ENCODE results near the gene SLC7A14. TPM values are rescaled to one million over a fixed set of nuclear protein-coding genes. Genes with fewer than 3 reads are reported as not detected.

The SLC7A14 gene
- total RNA-seq, 1 experiment from 2014 or later = not detected

- no peak for TF ChIP-seq FOSL1 (IDR thresholded peaks at IDR 0.05; ENCODE audit: low read depth)
- no peak for TF ChIP-seq CEBPB (IDR thresholded peaks at IDR 0.05; ENCODE audit: low read depth)
- TF ChIP-seq POLR2A (IDR thresholded peaks at IDR 0.05; ENCODE audit: borderline replicate concordance, extremely low read depth, insufficient read depth, insufficient read length) = no peak
- TF ChIP-seq ATF3 (IDR thresholded peaks at IDR 0.05) = no peak
- TF ChIP-seq SIN3A (IDR thresholded peaks at IDR 0.05; ENCODE audit: low read depth) = no peak
- no peak for TF ChIP-seq CBX3 (IDR thresholded peaks at IDR 0.05; ENCODE audit: low read depth)
- no peak for TF ChIP-seq CTCF (IDR thresholded peaks at IDR 0.05 in 2 of 3, conservative IDR thresholded peaks at IDR 0.05 in 1 of 3; ENCODE audit: borderline replicate concordance in 1 of 3, insufficient read depth in 1 of 3, low read depth in 2 of 3, low read length in 2 of 3)
- TF ChIP-seq YY1 (IDR thresholded peaks at IDR 0.05; ENCODE audit: extremely low read depth, insufficient replicate concordance, low read depth, low read length) = no peak
- TF ChIP-seq EZH2 (IDR thresholded peaks at IDR 0.05) = no peak
- no peak for TF ChIP-seq EGR1 (IDR thresholded peaks at IDR 0.05; ENCODE audit: low read depth)
- no peak for ATAC-seq
- H3K27me3 ChIP-seq (ENCODE audit: insufficient read depth, low read length) = no peaks in the 10 kb centered on the region
- H3K9me3 ChIP-seq (ENCODE audit: control insufficient read depth in 1 of 2, insufficient read depth in 1 of 2, low read depth in 1 of 2, low read length in 2 of 2) = no peaks in the 10 kb centered on the region
- ChIA-PET POLR2A (no interaction called here), RAD21 (ENCODE audit: low non-redundant PET in 1 of 2, low total read pairs in 2 of 2, uncharacterized antibody in 2 of 2, unreplicated experiment in 2 of 2) (no interaction called here), CTCF (no interaction called here)
- H3K36me3 ChIP-seq (ENCODE audit: control insufficient read depth in 1 of 2, insufficient read depth in 2 of 2, low read length in 2 of 2) = no peaks in the 10 kb centered on the region
- H3K27ac ChIP-seq (ENCODE audit: low read depth, low read length) = no peak overlapping the region
- no peaks in the 10 kb centered on the region for H4K20me1 ChIP-seq (ENCODE audit: insufficient read depth)
- H3K4me1 ChIP-seq (ENCODE audit: control insufficient read depth in 1 of 2, insufficient read depth in 2 of 2, low read length in 2 of 2) = no peaks in the 10 kb centered on the region
- BruUV-seq (replicated peaks) = no TSS peak
- no peak overlapping the region for H3K4me3 ChIP-seq (replicated peaks in 1 of 2; ENCODE audit: low read depth in 1 of 2, low read length in 2 of 2)
- no peaks in the 10 kb centered on the region for H3K79me2 ChIP-seq (ENCODE audit: insufficient read depth, low read length)
- intact Hi-C loops (cut with micrococcal nuclease) = no loop called here
- H3K4me2 ChIP-seq (ENCODE audit: low read length) = no peak overlapping the region
- no peaks in the 10 kb centered on the region for H3K9me2 ChIP-seq (ENCODE audit: insufficient read depth)
- H2AFZ ChIP-seq (ENCODE audit: low read depth, low read length, poor library complexity, severe bottlenecking) = no peak overlapping the region
- no peak overlapping the region for H3K9ac ChIP-seq (ENCODE audit: low read length)
- DNase-seq (ENCODE audit: low read depth, low spot score) = no peak
Measured at GRCh38 chr3:170471149-170471548, 114.7 kb downstream of the SLC7A14 start.
